ENCODE results near the gene COL25A1.
"Not testable (repeated sequence)": the region's sequence is repeated elsewhere in the genome, so short reads cannot be mapped to it uniquely, and the experiment has no call there.

COL25A1 gene

DNA sequence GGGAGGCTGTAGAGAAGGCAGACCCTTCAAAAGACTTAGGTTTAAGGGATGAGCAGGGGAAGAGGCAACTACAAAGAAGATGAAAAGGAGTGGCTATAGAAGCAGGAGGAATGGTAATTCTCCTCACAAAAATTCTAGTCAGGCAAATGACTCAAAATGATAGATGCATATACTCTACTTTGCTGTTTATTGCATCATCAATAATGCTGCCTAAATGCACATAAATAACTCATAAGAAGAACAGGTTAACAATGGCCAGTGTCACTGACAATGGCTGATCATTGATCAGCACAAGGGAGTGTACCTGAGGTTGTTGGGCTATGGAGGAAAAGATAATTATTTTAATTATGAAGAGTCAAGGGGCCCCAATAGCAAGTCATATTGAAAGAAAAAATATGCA, 354.9 kb downstream of the COL25A1 start:
- DNase-seq, result no peak

- DNase-seq, result no peak
These were observed 356.2 kb downstream of the COL25A1 start for GRCh38 chr4:108946237-108946636.

GRCh38 chr4:108943976-108944591, 358.4 kb downstream of the COL25A1 start:
- no peak for DNase-seq

DNA sequence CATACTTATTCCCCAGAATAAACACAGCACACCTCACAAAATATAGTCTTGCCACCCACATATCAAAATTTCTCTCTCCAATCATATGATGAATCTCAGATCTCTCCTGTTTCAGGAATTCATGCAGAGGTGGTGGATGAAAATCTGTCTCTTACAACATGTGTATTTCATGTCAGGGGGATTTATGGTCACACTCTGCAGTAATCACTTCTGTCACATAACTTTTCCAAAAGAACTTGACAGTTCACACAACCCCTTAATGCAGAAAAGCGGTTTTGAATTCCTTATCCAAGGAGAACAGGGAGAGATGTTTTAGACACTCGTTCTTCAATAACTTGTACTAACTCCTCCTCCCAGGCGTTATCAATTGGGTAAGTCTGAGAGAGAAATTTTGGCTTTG, 359.1 kb downstream of the COL25A1 start:
- no peak for DNase-seq

GRCh38 chr4:108941904-108942430, 360.5 kb downstream of the COL25A1 start:
- peak in 1 of 2 experiments; percentile 3 for DNase-seq

- DNase-seq, result no peak
These were observed 361.8 kb downstream of the COL25A1 start for GRCh38 chr4:108940634-108941033.

GRCh38 chr4:108940149-108940548, 362.3 kb downstream of the COL25A1 start:
- DNase-seq, result peak in 1 of 2 experiments; percentile 3

- no peak for DNase-seq
These were observed 365.4 kb downstream of the COL25A1 start for GRCh38 chr4:108937066-108937465.

DNA sequence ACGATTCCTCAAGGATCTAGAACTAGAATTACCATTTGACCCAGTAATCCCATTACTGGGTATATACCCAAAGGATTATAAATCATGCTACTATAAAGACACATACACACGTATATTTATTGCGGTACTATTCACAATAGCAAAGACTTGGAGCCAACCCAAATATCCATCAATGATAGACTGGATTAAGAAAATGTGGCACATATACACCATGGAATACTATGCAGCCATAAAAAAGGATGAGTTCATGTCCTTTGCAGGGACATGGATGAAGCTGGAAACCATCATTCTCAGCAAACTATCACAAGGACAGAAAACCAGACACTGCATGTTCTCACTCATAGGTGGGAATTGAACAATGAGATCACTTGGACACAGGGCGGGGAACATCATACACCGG, 368.5 kb downstream of the COL25A1 start:
- DNase-seq, result not testable (repeated sequence)

DNA sequence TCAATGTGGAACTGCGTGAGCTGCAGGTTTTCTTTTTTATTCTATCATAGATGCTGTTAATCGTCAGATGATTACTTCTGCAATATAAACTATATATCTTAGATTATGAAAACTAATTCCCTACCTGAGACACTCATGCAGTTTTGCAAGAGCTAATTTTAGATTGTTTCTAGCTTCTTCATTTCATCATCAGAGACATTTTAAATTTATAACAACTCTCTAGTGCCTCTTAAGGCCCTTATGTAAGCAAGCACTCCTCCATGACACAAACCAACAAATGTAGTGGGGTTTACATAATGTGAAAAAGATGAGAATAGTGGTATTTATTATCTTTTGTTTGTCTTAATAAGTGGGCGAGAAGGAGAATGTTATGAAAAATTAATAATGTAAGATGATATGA, 369.4 kb downstream of the COL25A1 start:
- DNase-seq, result peak in 1 of 2 experiments; percentile 1

DNA sequence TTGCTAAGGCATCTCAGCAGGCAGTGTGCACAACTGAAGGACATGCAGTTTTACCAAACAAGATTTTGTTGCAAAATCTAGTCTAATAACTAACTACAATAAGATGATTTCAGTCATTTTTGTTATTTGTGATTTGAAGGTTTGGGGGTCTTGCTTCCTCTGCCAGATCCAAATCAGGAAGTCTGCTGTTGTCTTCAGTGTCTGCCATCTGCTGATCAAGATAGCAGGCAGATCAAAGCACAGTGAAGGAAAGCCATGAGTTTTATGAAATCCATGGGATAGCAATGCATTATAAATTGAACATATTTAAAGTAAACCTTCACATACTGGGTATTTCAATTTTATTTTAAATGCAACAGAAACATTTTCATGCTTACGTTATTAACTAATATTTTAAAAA, 370.5 kb downstream of the COL25A1 start:
- DNase-seq, result no peak

DNA sequence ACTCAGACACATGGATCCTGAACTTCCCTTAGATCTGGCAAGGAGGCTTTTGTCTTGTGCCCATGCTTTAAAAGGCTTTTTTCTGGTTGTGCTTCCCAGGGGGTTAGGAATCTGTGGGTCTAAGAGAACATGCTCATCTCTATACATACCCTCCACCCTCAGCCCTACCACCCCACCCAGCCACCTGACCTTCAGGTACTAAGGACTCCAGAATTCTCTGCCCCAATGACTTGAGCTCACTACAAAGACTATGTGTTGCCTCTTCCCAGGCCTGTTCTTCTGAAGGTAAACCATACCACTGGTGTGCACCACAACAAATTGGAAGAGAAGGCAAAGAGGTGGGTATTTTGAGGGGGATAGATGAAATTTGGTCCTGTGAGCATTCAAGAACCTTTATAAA, 372.3 kb downstream of the COL25A1 start:
- DNase-seq, result no peak

DNA sequence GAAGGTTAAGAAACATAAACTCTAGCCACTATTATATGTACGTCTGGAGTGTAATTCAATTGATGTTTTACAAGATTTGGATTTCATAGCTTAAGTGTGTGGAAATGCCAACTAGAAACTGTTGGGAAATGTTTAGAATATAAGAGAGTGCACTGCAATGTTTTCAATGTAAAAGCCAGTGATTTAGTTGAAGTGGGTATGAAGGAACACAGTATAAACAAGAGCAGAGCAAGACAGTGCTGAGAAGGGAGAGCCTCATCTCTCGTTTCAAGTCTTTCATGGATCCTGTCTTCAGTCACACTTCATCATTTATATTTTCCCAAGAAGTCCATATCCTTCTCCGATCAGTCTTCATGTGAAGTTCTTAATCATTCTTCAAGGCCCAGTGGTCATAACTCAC, 375.7 kb downstream of the COL25A1 start:
- DNase-seq, result no peak

DNA sequence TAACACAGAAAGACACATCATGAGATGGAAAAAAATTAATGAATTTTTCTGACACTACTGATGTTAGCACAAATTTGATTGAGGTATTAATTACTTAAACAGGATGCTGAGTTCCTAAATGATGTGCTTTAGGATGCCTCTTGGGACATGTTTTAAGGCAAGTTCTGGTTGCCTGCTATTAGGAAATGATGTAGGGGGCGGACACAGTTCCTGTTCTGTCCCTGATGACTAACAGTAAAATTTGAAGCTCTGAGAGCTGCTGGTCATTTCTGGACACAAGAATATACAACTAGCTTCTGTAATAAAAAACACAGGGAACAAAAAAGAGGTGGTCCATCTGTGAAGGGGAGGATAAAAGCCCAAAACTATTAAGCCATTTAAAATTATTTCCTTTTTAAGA, 376.4 kb downstream of the COL25A1 start:
- no peak for DNase-seq

GRCh38 chr4:108922191-108922590, 380.3 kb downstream of the COL25A1 start:
- no peak for DNase-seq

- no peak for DNase-seq
These were observed 381.9 kb downstream of the COL25A1 start for GRCh38 chr4:108920395-108921087.

GRCh38 chr4:108919226-108919893, 383.1 kb downstream of the COL25A1 start:
- DNase-seq, result no peak

- DNase-seq, result no peak
These were observed 385.2 kb downstream of the COL25A1 start for GRCh38 chr4:108917255-108917654.

DNA sequence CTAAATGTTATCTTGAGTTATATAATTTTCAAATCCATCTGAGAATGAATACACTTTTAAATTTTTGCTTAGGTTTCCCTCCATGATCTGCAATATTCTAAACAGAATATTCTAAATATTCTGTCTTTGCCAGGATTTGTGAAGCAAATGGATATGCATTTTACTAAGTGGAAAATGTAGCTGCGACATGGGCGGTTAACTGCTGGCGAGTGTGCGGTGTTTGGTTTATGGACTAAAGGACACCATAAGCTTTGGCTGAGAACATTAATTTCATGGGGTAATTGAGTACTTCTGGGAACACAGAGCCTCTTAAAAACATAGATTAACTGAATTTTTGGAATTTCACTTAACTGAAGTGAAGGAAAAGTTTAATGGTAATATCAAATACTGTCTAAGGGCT, 385.8 kb downstream of the COL25A1 start:
- no peak for DNase-seq

DNA sequence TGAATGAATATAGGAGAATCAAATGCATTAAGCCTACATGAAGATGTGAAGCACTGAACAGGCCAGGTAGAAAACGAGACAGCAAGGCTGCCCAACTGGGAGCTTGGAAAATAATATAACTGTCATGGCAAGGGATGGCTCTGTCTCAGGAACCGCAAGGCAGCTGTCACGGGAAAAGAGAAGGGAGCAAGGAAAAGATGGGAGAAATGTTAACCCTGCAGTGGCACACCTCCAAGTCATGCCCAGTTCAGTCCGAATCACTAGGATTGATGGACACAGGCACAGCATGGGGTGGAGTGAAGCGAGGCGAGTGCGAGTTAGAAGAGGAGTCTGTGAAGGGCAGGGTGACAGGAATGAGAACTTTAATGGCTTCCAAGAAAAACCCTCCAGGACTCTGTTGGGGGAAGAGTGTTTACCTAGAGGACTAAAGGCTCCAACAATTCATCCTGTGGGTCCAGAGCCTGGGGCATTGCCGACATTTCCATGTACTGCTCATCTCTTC, 395.5 kb downstream of the COL25A1 start:
- DNase-seq, result no peak

DNA sequence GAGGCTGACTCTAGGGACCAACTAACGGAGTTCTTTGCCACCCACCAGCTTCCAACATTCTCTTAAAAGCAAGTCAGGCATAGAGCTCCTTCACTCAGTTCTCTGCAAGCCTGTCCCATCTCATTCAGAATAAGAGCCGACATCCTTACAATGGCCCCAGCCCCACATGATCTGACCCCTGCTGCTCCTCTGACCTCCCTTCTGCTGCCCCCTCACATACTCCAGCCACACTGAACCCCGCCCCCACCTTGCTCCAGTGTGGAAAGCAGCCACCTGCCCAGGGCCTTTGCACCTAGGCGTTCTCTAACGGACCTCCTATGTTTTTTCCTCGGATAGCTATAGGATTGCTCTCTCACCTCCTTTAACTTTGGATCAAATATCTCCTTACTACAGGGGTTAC, 396.5 kb downstream of the COL25A1 start:
- DNase-seq, result no peak

DNA sequence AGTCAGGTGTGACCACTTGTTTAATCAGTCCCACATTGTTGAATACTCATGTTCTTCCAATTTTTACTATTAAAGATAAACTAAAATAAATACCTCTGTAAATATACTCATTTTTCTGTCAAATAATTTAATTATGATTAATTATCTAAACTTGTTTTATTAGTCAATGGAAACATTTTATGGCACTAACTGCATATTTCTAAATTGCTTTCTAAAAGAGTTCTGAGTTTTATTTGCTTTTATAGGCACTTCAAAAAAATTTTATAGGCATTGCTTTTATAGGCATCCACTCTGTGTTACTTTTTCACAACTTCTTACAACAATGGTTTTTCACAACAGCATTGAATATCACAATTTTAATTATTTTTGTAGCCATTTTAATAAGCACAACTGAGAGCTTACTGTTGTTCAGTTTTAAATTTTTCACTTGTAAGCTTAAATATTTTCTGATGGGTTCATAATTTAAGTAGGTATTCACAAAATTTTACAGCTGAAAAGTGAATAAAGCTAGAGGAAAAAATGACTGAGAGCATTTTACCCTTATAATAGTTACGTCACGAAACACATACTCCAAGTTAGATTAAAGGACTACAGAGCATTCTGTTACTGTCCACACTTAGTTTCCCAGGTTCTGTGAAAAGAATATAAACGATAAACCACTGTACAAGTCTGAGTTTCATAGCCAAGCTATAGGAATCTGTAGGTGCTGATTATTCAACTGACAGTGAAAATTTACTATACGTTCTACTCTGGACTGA, 398.8 kb downstream of the COL25A1 start:
- no peak for DNase-seq

DNA sequence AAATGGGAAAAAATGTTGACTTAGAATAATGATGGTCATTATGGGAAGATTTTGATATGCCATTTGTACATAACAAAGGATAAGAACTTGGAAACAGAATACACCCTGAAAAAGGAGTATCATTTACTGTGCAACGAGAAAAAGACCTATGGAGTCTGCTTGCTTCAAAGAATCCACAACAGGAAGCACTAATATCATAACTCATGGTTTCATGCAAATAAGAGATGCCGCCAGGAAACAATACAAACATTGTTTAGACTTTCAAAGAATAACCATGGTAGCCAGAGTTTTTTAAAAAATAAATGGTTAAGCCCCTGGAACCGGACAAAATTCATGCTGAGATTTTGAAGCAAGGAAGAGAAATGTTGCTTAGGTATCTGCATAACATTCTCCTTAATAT, 399.7 kb downstream of the COL25A1 start:
- no peak for DNase-seq
